Measurements from ENCODE around the gene PSME1.

PSME1 gene

DNA sequence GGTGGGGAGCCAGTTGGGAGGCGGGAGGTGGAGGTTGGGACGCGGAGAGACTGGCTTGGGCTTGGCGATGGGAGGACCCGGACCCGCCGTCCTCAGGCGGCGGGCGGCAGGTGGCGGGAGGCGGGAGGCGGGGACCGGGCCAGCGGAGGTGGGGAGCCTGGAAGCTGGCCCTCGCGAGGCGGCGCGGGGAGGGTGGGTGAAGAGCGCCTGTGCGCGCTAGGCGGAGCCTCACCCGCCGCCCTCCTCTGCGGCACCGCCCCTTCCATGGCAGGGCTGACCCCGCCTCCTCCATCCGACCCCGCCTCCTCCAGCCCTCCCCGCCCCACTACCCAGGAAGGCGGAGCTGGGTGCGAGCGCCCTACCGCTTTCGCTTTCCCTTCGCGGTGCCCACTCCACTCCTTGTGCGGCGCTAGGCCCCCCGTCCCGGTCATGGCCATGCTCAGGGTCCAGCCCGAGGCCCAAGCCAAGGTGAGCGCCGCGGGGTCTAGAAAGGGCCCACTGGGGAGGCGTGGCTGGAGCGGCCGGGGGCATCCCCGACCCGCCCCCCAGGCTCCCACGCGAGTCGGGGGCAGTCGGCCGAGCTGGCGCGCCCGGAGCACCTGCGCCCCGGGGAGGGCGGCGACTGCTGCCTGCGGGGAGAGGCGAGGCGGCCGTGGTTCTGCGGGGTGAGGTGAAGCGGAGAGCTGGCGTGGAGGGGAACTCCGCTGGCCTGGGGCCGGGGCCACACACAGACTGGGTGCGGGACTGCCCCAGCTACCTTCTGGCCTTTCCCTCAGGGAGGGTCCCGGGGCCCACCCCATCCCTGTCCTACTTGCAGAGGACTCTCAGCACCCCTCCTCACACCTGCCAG, at the start of gene PSME1:
PSME1 (plus strand) TSS at position 361 of the 850 bp plus-strand sequence; CDS start at position 430, 69 bp downstream.
- DNase-seq (ENCODE audit: insufficient read length, low spot score), result peak; percentile 92
- peak; percentile 91 for FAIRE-seq

DNA sequence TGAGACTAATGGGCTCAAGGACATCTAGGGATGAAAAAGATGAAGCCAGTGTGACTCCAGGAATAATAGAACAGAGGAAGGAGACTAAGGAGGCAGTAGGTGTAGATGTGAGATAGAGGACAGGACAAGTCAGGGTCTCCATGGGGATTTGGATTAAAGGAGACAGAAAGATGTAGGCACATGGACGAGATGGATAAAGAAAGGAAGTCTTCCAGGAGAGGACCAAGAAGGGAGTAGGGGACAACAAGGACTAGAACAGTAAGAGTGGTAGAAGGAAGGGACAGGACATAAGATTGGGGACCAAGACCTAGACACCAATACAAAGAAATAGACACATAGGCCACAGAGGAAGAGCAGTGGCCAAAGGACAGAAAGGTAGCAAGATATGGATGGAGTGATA, 49.0 kb upstream of the PSME1 start:
- DNase-seq (ENCODE audit: insufficient read length, low spot score), result no peak
- no peak for FAIRE-seq

DNA sequence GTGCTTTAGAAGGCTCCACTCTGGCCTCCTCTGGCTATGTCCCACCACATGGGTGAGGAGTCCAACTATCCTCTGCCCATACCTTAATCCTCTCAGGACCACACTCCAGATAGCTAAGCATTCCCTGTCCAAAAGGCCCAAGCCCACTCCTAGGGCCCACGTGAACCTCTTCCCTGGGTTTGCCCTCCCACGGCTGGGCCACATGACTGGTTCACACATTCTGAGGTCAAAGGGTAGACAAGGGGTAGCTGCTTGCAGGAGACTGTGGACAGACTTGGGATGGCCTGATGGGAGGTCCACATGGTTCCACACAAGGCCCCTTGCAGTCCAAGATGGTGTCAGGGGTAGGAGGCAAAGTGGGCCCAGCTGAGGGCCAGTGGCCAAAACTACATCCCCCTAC, 47.9 kb upstream of the PSME1 start:
- FAIRE-seq, result no peak

DNA sequence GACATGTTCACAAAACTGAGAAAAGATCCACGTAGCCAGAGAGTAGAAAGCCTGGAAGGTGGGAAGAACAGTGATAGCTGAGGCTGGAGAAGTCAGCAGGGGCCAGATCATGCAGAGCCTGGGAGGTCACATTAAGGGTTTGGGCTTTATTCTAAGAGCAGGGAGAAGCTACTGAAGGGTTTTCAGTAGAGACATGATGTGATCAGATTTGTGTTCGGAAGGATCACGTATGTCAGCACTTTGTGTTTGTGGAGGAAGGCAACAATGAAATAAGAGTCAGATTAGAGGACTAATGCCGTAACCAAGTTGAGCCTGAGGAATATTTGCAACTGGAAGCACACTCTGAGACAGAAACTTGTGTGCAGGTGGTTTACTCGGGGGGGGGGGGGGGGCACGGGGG, 46.1 kb upstream of the PSME1 start:
- FAIRE-seq, result no peak

More for the DNA sequence above, 47.9 kb upstream of the PSME1 start:
- DNase-seq (ENCODE audit: insufficient read length, low spot score), result no peak

DNA sequence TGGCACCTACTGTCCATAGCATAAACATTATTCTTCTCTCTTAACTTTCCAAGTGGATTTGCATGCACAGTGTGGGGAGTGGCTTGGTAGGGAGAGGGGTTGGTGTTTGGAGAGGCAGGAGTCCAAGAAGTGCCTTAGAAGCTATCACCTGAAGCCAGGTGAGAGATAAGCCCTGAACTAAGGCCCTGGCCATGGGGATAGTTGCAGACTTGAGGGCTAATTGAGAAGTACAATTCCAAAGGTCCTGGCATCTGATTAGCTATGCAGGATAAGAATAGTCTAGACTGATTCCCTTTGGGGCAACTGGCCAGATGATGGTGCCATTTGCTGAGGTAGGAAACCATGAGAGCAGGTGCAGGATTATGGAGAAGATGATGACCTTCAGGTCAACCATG, 43.9 kb upstream of the PSME1 start:
- no peak for FAIRE-seq
- no peak for DNase-seq (ENCODE audit: insufficient read length, low spot score)

More for the DNA sequence above, 46.1 kb upstream of the PSME1 start:
- DNase-seq (ENCODE audit: insufficient read length, low spot score), result no peak

DNA sequence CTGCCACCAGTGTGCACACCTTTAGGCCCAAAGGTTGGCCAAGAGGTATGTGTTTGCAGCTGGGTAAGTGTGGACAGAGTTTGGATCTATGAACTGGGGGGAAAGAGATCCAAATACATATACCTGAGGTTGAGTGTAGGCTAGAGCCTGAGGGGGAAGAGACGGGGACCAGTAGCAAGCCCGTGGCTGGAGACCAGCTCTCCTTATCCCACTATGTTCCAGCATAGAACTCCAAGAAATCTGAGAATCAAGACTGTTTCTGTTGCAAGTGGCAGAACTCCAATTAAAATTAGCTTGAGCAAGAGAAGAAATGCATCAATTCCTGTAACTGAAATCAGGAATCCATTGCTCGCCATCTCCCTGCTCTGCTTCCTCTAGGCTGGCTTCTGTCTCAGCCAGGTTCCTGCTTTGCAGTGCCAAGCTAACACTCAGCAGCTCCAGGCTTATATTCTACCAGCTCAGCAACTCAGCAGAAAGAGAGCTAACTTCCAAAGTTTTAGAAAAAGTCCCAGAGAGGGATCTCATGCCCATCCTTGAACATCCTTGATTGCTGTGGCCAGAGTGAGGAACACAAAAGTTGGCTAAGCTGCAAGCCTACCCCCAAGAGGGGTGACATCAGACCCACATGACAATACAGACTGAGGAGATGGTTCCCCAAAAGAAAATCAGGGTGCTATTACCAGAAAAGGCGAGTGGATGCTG, 43.3 kb upstream of the PSME1 start:
- FAIRE-seq (no peak), DNase-seq (ENCODE audit: insufficient read length, low spot score) (no peak)

DNA sequence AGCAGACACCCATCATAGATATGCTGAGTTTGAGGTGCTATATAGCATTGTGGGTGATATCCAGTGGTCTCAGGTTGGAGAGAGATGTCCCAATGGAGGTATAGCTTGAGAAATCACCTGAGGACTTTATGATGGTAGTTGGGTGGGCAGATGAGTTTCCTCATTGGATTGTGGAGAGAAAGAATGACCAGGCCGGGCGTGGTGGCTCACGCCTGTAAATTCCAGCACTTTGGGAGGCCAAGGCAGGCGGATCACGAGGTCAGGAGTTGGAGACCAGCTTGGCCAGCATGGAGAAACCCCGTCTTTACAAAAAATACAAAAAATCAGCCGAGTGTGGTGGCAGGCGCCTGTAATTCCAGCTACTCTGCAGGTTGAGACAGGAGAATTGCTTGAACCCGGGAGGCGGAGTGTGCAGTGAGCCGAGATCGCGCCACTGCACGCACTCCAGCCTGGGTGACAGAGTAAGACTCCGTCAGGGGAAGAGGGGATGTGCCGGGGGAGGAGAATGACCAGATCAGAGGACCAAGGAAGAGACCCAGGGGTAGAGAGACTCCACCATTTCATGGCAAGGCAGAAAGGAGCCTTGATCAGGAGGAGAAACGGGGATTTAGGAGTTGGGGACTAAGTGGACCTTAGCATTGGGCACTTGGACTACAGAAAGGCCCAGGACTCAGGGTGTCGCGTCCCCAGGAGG, 42.6 kb upstream of the PSME1 start:
- no peak for FAIRE-seq
- DNase-seq (ENCODE audit: insufficient read length, low spot score), result no peak

DNA sequence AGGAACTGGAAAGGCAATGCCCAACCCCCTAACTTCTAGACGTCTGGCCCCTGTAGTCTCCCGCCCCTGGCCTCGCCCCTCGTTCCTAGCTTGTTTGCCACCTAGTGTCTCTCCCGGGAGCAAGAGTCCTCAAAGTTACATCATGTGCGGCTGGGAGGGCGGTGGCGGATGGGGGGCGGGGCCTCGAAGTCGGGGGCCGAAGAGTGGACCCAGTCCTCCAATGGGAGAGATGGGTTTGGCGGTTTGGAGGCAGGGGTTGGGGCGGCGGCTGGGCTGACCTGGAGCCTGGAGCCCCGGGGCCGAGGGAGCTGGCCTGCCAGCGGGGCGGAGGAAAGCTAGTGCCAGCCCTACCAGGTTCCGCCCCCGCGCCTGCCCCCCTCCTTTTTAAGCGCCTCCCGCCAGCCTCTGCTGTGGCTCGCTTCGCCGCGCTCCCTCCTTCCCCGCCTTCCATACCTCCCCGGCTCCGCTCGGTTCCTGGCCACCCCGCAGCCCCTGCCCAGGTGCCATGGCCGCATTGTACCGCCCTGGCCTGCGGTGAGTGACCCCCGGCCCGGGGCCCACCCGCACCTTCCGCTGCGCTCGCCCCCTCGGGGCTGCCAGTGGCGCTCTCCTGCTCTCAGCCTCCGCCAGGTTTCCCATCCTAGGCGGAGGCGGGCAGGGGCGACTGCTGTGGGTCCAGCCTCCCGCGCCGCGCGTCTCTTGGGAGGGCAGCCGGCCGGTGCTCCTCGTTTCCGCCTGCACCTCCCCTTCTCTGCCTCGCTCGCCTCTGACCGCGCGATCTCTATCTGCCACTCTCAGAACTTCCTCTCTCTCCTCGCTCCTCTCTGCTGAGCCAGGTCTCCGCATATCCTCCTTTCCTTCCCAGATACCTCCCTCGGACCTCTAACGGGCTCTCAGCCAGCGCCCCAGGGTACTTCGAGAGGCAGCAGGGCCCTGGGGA, 41.8 kb upstream of the PSME1 start, which contains the start of gene PCK2:
PCK2 (plus strand) TSS at position 411 of the 940 bp plus-strand sequence; CDS start at position 506, 95 bp downstream.
- DNase-seq (ENCODE audit: insufficient read length, low spot score) (peak; percentile 83), FAIRE-seq (peak; percentile 91)

DNA sequence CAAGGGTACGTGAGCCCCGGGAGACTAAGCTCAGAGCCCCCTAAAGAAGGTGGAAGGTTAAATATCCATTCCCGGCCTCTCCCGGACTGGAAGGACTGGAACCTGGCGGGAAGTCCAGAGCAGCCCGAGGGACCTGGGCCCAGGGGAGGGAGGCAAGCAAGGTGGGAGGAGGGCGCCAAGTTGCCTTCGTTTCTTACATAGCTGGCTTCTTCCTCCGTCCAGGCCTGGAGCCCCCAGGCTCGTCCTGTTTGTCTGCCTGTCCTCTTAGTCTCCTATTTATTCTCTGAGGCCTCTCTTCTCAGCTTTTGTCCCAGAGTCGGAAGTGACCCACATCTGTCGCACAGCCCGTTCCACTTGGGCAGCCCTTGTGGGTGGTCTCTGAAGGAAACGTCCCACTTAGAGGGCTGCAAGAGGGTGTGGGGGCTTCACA, 41.1 kb upstream of the PSME1 start:
- DNase-seq (ENCODE audit: insufficient read length, low spot score) (no peak), FAIRE-seq (no peak)

DNA sequence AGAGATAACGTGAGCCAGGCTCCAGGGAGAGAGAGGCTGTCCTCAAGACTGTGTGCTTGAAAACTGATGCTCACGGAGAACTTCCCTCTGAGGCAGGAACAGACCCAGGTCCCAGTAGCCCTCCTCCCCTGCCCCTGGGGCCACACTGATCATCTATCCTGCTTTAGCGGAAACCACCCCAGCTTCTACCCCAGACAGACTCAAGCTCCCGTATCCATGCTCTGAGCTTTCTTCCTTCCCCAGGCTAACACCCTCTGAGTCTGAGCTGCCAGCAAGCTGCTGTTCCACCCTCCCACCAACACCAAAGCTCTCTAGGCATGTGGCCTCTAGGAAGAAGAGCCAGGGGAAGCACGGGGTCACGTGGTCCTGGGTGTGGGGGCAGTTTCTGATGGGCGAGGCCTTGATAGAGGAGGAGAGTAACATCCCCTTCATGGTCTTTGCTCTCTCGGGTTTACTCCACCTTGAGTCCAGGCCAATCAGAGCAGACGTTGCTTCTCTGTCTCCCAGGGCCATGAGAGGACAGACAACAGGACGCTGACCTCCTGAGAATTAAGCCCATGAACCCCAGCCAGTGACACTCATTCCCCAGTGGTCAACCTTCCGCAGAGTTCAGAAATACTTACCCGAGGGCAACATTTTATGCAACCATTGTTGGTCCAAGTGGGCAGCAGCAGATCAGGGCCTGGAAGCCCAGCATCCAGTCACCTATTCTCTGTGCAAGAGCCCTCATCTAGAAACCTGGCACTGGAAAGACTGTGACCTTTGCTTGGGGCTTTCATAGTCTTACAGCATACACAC, 40.5 kb upstream of the PSME1 start:
- FAIRE-seq (peak; percentile 92), DNase-seq (ENCODE audit: insufficient read length, low spot score) (peak; percentile 92)

DNA sequence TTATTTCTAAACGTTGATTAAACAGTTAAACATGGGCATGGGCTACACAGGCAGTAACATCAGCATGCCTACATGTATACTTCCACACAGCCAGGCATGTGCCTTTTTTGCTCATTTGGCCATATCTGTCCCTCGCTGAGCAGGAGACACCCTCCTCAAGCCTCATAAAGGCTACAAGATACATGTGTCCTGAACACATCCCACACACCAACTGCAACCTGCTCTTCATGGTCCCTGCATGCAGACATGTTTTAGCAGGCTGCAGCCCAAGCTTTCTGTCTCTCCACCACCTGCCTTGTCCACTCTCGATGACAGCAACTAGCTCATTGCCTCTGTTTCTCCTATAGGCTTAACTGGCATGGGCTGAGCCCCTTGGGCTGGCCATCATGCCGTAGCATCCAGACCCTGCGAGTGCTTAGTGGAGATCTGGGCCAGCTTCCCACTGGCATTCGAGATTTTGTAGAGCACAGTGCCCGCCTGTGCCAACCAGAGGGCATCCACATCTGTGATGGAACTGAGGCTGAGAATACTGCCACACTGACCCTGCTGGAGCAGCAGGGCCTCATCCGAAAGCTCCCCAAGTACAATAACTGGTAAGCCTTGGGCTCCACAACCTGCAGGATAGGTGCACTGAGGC, 39.3 kb upstream of the PSME1 start:
- DNase-seq (ENCODE audit: insufficient read length, low spot score), result no peak
- no peak for FAIRE-seq

DNA sequence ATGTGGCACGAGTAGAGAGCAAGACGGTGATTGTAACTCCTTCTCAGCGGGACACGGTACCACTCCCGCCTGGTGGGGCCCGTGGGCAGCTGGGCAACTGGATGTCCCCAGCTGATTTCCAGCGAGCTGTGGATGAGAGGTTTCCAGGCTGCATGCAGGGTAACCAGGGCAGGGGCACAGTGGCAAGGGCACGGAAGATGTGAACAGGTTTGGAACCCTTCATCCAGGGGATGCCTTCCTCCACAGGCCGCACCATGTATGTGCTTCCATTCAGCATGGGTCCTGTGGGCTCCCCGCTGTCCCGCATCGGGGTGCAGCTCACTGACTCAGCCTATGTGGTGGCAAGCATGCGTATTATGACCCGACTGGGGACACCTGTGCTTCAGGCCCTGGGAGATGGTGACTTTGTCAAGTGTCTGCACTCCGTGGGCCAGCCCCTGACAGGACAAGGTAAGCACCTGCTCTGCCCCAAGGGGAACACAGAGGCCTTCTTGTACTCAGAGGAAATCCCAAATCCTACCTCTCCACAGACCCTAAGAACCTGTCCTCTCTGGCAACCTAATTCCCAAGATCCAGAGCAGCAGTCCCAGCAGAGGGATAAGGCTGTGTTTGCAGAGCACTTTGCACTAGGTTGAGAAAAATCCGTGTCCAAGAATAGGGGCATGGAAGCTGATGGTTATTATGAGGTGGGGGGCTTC, 37.6 kb upstream of the PSME1 start:
- DNase-seq (ENCODE audit: insufficient read length, low spot score) (no peak), FAIRE-seq (no peak)

DNA sequence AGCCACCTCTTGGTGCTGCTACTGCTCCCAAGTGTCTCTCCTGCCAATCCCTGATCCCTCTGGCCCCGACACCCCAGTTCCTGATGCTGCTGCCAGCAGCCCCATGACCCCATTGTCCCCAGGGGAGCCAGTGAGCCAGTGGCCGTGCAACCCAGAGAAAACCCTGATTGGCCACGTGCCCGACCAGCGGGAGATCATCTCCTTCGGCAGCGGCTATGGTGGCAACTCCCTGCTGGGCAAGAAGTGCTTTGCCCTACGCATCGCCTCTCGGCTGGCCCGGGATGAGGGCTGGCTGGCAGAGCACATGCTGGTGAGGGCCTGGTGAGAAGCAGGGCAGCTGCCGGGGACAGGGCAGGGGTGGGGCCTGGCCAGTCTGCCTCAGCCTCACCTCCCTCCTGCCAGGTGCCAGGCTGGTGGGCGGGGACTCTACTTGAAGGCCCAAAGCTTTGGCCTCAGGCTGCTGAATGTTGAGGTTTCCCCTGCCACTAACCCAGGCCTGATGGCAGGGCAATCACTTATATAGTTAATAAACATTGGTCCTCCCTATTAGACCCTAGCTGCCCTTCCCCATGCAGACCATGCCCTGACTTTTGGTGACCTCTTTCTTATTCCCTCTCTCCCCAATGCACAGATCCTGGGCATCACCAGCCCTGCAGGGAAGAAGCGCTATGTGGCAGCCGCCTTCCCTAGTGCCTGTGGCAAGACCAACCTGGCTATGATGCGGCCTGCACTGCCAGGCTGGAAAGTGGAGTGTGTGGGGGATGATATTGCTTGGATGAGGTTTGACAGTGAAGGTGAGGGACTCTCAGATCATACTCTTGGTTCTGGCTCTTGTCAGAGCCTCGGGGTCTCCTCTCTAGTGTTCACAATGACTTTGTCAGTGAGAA, 36.8 kb upstream of the PSME1 start:
- FAIRE-seq (no peak), DNase-seq (ENCODE audit: insufficient read length, low spot score) (no peak)

DNA sequence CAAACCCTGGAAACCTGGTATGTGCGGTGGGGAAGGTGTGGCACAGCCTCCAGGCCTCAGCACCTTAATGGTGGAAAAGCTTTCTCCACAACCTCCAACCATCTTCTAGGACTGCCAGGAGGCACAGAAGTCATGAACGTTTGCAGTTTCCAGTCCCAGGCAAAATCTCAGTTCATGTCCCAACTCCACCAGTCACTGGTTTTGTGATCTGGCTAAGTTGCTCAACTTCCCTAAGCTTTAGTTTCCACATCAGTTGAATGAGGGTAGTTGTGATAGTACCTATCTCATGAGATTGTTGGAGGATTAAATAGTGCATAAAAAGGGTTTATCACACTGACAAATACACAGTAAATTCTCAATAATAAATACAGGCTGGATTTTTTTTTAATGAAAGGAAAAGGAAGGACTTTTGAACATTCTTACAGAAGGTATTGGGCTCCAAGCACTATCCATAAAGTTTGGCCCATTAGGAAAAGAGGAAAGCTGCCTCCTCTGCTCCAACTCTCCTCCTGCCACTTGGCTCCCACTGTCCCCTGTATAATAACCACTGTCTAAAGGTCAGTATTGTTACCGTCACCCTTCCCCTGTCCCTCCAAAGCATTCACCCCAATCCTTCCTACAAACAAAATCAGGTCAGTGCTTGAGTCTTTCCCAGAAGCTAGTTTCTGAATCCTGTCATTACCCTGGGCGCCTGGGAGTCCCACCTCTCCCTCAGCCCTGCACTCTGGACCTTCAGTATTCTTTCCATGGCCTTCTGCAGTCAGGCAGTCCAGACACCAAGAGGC, 35.6 kb upstream of the PSME1 start:
- DNase-seq (ENCODE audit: insufficient read length, low spot score), result no peak
- no peak for FAIRE-seq

DNA sequence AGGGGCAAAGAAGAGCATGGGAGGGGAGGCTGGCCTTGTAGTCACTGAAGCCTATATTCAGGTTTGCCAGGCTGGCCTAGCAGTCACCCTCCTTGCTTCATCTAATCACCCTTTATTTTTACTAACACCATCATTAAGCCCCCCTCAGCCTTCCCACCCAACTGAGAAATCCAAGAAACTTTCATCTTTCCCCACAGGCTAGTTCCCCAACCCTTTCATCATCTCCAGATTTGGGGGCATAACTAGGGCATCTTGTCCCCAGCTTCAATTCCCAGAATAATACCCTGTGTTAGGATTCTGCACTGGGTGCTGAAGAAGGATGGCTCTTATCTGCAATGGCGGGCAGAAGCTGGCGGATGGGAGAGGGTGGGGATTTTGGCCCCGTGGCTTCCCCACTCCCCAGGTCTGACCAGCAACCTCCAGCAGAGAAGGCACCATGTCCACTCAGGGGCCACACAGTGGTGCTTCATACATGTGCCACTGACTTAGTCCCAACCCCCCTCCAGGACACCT, 35.0 kb upstream of the PSME1 start:
- FAIRE-seq (no peak), DNase-seq (ENCODE audit: insufficient read length, low spot score) (no peak)

DNA sequence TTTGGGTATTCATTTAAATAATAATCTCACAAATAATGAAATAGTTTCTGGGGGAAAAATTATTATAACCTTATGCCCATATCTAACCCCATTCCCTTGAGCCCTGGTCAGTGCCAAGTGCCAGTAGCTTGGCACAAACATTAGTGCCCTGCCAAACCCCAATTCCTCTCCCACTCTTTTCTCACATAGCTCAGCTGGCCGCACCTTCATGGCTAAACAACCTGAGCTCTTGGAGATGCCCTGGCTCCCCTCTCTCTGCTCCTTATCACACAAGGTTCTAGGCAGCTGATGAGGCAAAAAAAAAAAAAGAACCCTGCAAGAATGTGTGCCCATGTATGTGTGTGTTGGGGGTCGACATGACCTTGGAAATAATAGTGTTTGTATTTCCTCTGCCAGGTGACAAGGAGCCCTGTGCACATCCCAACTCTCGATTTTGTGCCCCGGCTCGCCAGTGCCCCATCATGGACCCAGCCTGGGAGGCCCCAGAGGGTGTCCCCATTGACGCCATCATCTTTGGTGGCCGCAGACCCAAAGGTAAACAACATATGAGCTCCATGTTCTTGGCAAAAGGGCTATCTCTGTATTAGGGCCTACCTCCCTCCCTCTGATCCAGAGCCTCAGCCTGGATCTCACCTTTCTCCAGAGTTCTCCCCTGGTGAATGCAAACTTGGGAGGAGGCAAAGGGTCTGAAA, 33.5 kb upstream of the PSME1 start:
- no peak for DNase-seq (ENCODE audit: insufficient read length, low spot score)
- FAIRE-seq, result no peak
